GM23338 (cell line): ENCODE data around the gene STK4. TPM values are rescaled to one million over a fixed set of nuclear protein-coding genes. Genes with fewer than 3 reads are reported as not detected.

Experiments
- ATAC-seq: fragments of 200-7000 bp; cut with Tn5 transposase; 3 replicates; pipeline ENCODE4 v1.9.1; 2020
- DNase-seq: peaks from one replicate; pipeline ENCODE4 v3.0.0-alpha.2; 2015; ENCODE audit warnings: low spot score
- H2AFZ ChIP-seq: fragments of 200-600 bp; sonication (generic); 2 replicates; pipeline ENCODE4 v1.8.0; 2016; ENCODE audit warnings: antibody characterized with exemption, mild to moderate bottlenecking, moderate library complexity
- H3F3A ChIP-seq: fragments of 200-600 bp; sonication (generic); replicated peaks from 2 replicates; pipeline ENCODE4 v1.8.0; 2017; ENCODE audit warnings: antibody characterized with exemption, mixed run types, low read depth
- H3K27ac ChIP-seq: fragments of 200-600 bp; sonication (generic); 2 replicates; pipeline ENCODE4 v1.6.1; 2016; ENCODE audit warnings: low read depth
- H3K27me3 ChIP-seq: fragments of 200-600 bp; sonication (generic); 2 replicates; pipeline ENCODE4 v1.8.0; 2016; ENCODE audit warnings: mild to moderate bottlenecking, mixed run types, moderate library complexity; ENCODE audit not compliant: insufficient read depth
- H3K36me3 ChIP-seq: fragments of 200-600 bp; sonication (generic); 2 replicates; pipeline ENCODE4 v1.8.0; 2016; ENCODE audit warnings: mild to moderate bottlenecking; ENCODE audit not compliant: insufficient read depth
- H3K4me1 ChIP-seq: fragments of 200-600 bp; sonication (generic); 2 replicates; pipeline ENCODE4 v1.8.0; 2016; ENCODE audit warnings: mild to moderate bottlenecking, moderate library complexity; ENCODE audit not compliant: insufficient read depth
- H3K4me2 ChIP-seq: fragments of 200-600 bp; sonication (generic); 2 replicates; pipeline ENCODE4 v1.7.1; 2017; ENCODE audit warnings: mixed run types
- H3K4me3 ChIP-seq: fragments of 200-600 bp; sonication (generic); 2 replicates; pipeline ENCODE4 v1.6.1; 2016; ENCODE audit warnings: mixed run types
- H3K79me2 ChIP-seq: fragments of 200-600 bp; sonication (generic); replicated peaks from 2 replicates; pipeline ENCODE4 v1.8.0; 2017; ENCODE audit warnings: mild to moderate bottlenecking; ENCODE audit not compliant: insufficient read depth
- H3K9me2 ChIP-seq: fragments of 200-600 bp; sonication (generic); 2 replicates; pipeline ENCODE4 v1.8.0; 2017; ENCODE audit not compliant: insufficient read depth
- H4K20me1 ChIP-seq: fragments of 200-600 bp; sonication (generic); replicated peaks from 2 replicates; pipeline ENCODE4 v1.8.0; 2017; ENCODE audit warnings: mild to moderate bottlenecking; ENCODE audit not compliant: insufficient read depth
- H3K27ac Mint-ChIP-seq: 2 replicates; pipeline ENCODE4 v1.8.0; 2020; ENCODE audit warnings: inconsistent platforms, mild to moderate bottlenecking, moderate library complexity, mixed read lengths
- H3K27me3 Mint-ChIP-seq: 3 replicates; pipeline ENCODE4 v1.8.0; 2022; ENCODE audit warnings: low read depth, mild to moderate bottlenecking, moderate library complexity, mixed read lengths, inconsistent platforms; ENCODE audit not compliant: insufficient read depth, poor library complexity
- H3K36me3 Mint-ChIP-seq: 3 replicates; pipeline ENCODE4 v1.8.0; 2021; ENCODE audit warnings: low read depth, mild to moderate bottlenecking, inconsistent platforms, moderate library complexity, mixed read lengths
- H3K4me1 Mint-ChIP-seq: 3 replicates; pipeline ENCODE4 v1.8.0; 2020; ENCODE audit warnings: mild to moderate bottlenecking, inconsistent platforms, mixed read lengths
- H3K4me3 Mint-ChIP-seq: 3 replicates; pipeline ENCODE4 v1.8.0; 2021; ENCODE audit warnings: moderate library complexity, mild to moderate bottlenecking, inconsistent platforms, mixed read lengths
- H3K9me3 Mint-ChIP-seq: 3 replicates; pipeline ENCODE4 v1.8.0; 2020; ENCODE audit warnings: moderate library complexity, mild to moderate bottlenecking, inconsistent platforms, mixed read lengths
- CREB1 ChIP-seq: fragments of 250-450 bp; sonication (Bioruptor Pico); IDR thresholded peaks from 2 replicates; pipeline ENCODE4 v1.5.0; 2020; ENCODE audit warnings: low read depth, mild to moderate bottlenecking, moderate library complexity
- CTCF ChIP-seq, 2 experiments: fragments of 200-600 bp in 1 of 2; sonication (generic) in 1 of 2; conservative IDR thresholded peaks; 2 replicates each; pipeline versions ENCODE4 v1.5.1 to v1.6.1; 2016 to 2017; ENCODE audit warnings: antibody characterized with exemption in 2 of 2, low read depth in 2 of 2, mild to moderate bottlenecking in 2 of 2, moderate library complexity in 1 of 2
- ETS1 ChIP-seq: IDR thresholded peaks from 2 replicates; pipeline ENCODE4 v1.6.1; 2016; ENCODE audit warnings: antibody characterized with exemption
- EZH2 ChIP-seq: fragments of 200-600 bp; sonication (generic); IDR thresholded peaks from one replicate; pipeline ENCODE4 v1.8.0; 2017; ENCODE audit warnings: antibody characterized with exemption, mild to moderate bottlenecking, low read depth; ENCODE audit not compliant: unreplicated experiment
- EZH2phosphoT487 ChIP-seq: fragments of 200-600 bp; sonication (generic); IDR thresholded peaks from one replicate; pipeline ENCODE4 v1.8.1; 2018; ENCODE audit warnings: antibody characterized with exemption; ENCODE audit not compliant: unreplicated experiment
- JUNB ChIP-seq: IDR thresholded peaks from one replicate; pipeline ENCODE4 v1.6.1; 2016; ENCODE audit warnings: antibody characterized with exemption; ENCODE audit not compliant: unreplicated experiment
- NANOG ChIP-seq: IDR thresholded peaks from 2 replicates; pipeline ENCODE4 v1.6.1; 2016; ENCODE audit warnings: antibody characterized with exemption, borderline replicate concordance
- POLR2AphosphoS5 ChIP-seq: IDR thresholded peaks from 2 replicates; pipeline ENCODE4 v1.6.1; 2016; ENCODE audit warnings: antibody characterized with exemption, low read depth
- REST ChIP-seq: IDR thresholded peaks from one replicate; pipeline ENCODE4 v1.6.1; 2018; ENCODE audit warnings: antibody characterized with exemption; ENCODE audit not compliant: unreplicated experiment
- STAT1 ChIP-seq: IDR thresholded peaks from one replicate; pipeline ENCODE4 v1.6.1; 2016; ENCODE audit warnings: antibody characterized with exemption; ENCODE audit not compliant: unreplicated experiment
- ZNF114 ChIP-seq: fragments of 250-450 bp; sonication (Bioruptor Pico); IDR thresholded peaks from 2 replicates; pipeline ENCODE4 v1.5.0; 2020; ENCODE audit warnings: mild to moderate bottlenecking, moderate library complexity
- ZNF331 ChIP-seq: fragments of 250-450 bp; sonication (Bioruptor Pico); IDR thresholded peaks from 2 replicates; pipeline ENCODE4 v1.5.0; 2020; ENCODE audit warnings: low read depth, mild to moderate bottlenecking, moderate library complexity
- polyA plus RNA-seq: library from polyadenylated mRNA; unstranded; fragments of >200 nt; fragmentation: Nextera tagmentation; extraction: Ambion mirVana; gene quantifications from 2 replicates; pipeline ENCODE4 v1.2.1, GENCODE V29; 2016
- total RNA-seq: library from RNA; depleted of rRNA; stranded (reverse); fragments of >200 nt; shearing (Covaris generic); gene quantifications from 2 replicates; pipeline ENCODE4 v1.2.3, GENCODE V29; 2014
- TF ChIP-seq, protein P1 (sequence below): fragments of 250-450 bp; sonication (Bioruptor Pico); IDR thresholded peaks from 2 replicates; pipeline ENCODE4 v1.5.0; 2020; ENCODE audit warnings: mild to moderate bottlenecking, moderate library complexity

The STK4 gene
- total and polyA plus RNA-seq, 2 experiments from 2014 or later: 37.7 to 58.7 TPM

GRCh38 chr20:45094864-45095574, 128.7 kb downstream of the STK4 start:
- Mint-ChIP-seq H3K4me3 (no peak overlapping the region), H3K27me3 (peaks cover 31% of the 10 kb centered on the region), H3K27ac (no peak overlapping the region), H3K4me1 (no peaks in the 10 kb centered on the region; the same call in 2 of the 3 replicates), H3K36me3 (peaks cover 3% of the 10 kb centered on the region; the same call in 1 of the 3 replicates), H3K9me3 (peaks cover 4% of the 10 kb centered on the region; the same call in 2 of the 3 replicates)
- no peaks in the 10 kb centered on the region for H3K9me2 ChIP-seq
- H4K20me1 ChIP-seq: no peaks in the 10 kb centered on the region
- H2AFZ ChIP-seq: no peak overlapping the region
- no peak for ATAC-seq
- H3K79me2 ChIP-seq: no peaks in the 10 kb centered on the region
- peaks cover 5% of the 10 kb centered on the region; the same call in 1 of the 2 replicates for H3F3A ChIP-seq
- no peaks in the 10 kb centered on the region for H3K36me3 ChIP-seq
- H3K27me3 ChIP-seq: peaks cover 36% of the 10 kb centered on the region
- TF ChIP-seq NANOG (no peak), EZH2 (no peak), ETS1 (no peak), JUNB (no peak), ZNF331 (CRISPR knock-in tag) (no peak), CTCF (conservative IDR thresholded peaks at IDR 0.05; ENCODE audit: low read depth in 2 of 2) (no peak), EZH2phosphoT487 (no peak), REST (no peak), STAT1 (no peak), POLR2AphosphoS5 (no peak), ZNF114 (no peak), CREB1 (no peak)
- TF ChIP-seq, protein P1, sequence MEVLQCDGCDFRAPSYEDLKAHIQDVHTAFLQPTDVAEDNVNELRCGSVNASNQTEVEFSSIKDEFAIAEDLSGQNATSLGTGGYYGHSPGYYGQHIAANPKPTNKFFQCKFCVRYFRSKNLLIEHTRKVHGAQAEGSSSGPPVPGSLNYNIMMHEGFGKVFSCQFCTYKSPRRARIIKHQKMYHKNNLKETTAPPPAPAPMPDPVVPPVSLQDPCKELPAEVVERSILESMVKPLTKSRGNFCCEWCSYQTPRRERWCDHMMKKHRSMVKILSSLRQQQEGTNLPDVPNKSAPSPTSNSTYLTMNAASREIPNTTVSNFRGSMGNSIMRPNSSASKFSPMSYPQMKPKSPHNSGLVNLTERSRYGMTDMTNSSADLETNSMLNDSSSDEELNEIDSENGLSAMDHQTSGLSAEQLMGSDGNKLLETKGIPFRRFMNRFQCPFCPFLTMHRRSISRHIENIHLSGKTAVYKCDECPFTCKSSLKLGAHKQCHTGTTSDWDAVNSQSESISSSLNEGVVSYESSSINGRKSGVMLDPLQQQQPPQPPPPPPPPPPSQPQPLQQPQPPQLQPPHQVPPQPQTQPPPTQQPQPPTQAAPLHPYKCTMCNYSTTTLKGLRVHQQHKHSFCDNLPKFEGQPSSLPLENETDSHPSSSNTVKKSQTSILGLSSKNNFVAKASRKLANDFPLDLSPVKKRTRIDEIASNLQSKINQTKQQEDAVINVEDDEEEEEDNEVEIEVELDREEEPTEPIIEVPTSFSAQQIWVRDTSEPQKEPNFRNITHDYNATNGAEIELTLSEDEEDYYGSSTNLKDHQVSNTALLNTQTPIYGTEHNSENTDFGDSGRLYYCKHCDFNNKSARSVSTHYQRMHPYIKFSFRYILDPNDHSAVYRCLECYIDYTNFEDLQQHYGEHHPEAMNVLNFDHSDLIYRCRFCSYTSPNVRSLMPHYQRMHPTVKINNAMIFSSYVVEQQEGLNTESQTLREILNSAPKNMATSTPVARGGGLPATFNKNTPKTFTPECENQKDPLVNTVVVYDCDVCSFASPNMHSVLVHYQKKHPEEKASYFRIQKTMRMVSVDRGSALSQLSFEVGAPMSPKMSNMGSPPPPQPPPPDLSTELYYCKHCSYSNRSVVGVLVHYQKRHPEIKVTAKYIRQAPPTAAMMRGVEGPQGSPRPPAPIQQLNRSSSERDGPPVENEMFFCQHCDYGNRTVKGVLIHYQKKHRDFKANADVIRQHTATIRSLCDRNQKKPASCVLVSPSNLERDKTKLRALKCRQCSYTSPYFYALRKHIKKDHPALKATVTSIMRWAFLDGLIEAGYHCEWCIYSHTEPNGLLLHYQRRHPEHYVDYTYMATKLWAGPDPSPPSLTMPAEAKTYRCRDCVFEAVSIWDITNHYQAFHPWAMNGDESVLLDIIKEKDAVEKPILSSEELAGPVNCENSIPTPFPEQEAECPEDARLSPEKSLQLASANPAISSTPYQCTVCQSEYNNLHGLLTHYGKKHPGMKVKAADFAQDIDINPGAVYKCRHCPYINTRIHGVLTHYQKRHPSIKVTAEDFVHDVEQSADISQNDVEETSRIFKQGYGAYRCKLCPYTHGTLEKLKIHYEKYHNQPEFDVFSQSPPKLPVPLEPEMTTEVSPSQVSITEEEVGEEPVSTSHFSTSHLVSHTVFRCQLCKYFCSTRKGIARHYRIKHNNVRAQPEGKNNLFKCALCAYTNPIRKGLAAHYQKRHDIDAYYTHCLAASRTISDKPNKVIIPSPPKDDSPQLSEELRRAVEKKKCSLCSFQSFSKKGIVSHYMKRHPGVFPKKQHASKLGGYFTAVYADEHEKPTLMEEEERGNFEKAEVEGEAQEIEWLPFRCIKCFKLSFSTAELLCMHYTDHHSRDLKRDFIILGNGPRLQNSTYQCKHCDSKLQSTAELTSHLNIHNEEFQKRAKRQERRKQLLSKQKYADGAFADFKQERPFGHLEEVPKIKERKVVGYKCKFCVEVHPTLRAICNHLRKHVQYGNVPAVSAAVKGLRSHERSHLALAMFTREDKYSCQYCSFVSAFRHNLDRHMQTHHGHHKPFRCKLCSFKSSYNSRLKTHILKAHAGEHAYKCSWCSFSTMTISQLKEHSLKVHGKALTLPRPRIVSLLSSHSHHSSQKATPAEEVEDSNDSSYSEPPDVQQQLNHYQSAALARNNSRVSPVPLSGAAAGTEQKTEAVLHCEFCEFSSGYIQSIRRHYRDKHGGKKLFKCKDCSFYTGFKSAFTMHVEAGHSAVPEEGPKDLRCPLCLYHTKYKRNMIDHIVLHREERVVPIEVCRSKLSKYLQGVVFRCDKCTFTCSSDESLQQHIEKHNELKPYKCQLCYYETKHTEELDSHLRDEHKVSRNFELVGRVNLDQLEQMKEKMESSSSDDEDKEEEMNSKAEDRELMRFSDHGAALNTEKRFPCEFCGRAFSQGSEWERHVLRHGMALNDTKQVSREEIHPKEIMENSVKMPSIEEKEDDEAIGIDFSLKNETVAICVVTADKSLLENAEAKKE (CRISPR knock-in tag): no peak
- DNase-seq: no peak
- no peak overlapping the region for H3K4me2 ChIP-seq
- H3K27ac ChIP-seq: no peak overlapping the region
- no peak overlapping the region for H3K4me3 ChIP-seq
- peaks cover 5% of the 10 kb centered on the region for H3K4me1 ChIP-seq
